Measurements from ENCODE around the gene PRKAR1B.

- no peak for TF ChIP-seq CTCF (IDR thresholded peaks at IDR 0.05; ENCODE audit: low read length)
- no peak for TF ChIP-seq EZH2 (IDR thresholded peaks at IDR 0.05; ENCODE audit: borderline replicate concordance, low read length)
Observed at GRCh38 chr7:699476-700170, 27.5 kb downstream of the PRKAR1B start.

Measured in OCI-LY1 (cell line).